GM21619 (cell line): ENCODE results near the gene NT5DC3.
A peak's percentile ranks its signal among the peaks of the same experiment; 100 is the strongest.

Experiments used
- ATAC-seq: cut with Tn5 transposase; IDR thresholded peaks from one replicate; pipeline ENCODE4 v1.9.1; 2021; ENCODE audit not compliant: unreplicated experiment

The NT5DC3 gene

GRCh38 chr12:103840876-103841689, at the start of gene NT5DC3:
NT5DC3 (minus strand) TSS chr12:103841234; CDS start chr12:103841156, 78 bp downstream.
- peak; percentile 79 for ATAC-seq

- ATAC-seq, result no peak
Observed at GRCh38 chr12:103887738-103888137, 46.7 kb upstream of the NT5DC3 start.

GRCh38 chr12:103886195-103886797, 45.3 kb upstream of the NT5DC3 start:
- ATAC-seq, result no peak

GRCh38 chr12:103884316-103884715, 43.3 kb upstream of the NT5DC3 start:
- no peak for ATAC-seq

- ATAC-seq, result no peak
Observed at GRCh38 chr12:103883908-103884307, 42.9 kb upstream of the NT5DC3 start.

- ATAC-seq, result no peak
Observed at GRCh38 chr12:103882861-103883596, 42.0 kb upstream of the NT5DC3 start.

GRCh38 chr12:103881261-103881660, 40.2 kb upstream of the NT5DC3 start:
- ATAC-seq, result no peak

- peak; percentile 50 for ATAC-seq
Observed at GRCh38 chr12:103880299-103881142, 39.5 kb upstream of the NT5DC3 start.

- no peak for ATAC-seq
Observed at GRCh38 chr12:103879878-103880277, 38.8 kb upstream of the NT5DC3 start.

- no peak for ATAC-seq
Observed at GRCh38 chr12:103879048-103879692, 38.1 kb upstream of the NT5DC3 start.

GRCh38 chr12:103877934-103878510, 37.0 kb upstream of the NT5DC3 start:
- no peak for ATAC-seq

- ATAC-seq, result no peak
Observed at GRCh38 chr12:103877288-103877687, 36.3 kb upstream of the NT5DC3 start.

GRCh38 chr12:103875666-103876065, 34.6 kb upstream of the NT5DC3 start:
- ATAC-seq, result no peak

GRCh38 chr12:103868215-103868614, 27.2 kb upstream of the NT5DC3 start:
- no peak for ATAC-seq

GRCh38 chr12:103865151-103865730, 24.2 kb upstream of the NT5DC3 start:
- ATAC-seq, result no peak

GRCh38 chr12:103864710-103865109, 23.7 kb upstream of the NT5DC3 start:
- no peak for ATAC-seq

GRCh38 chr12:103858953-103859601, 18.0 kb upstream of the NT5DC3 start:
- no peak for ATAC-seq

- ATAC-seq, result no peak
Observed at GRCh38 chr12:103858335-103858734, 17.3 kb upstream of the NT5DC3 start.

GRCh38 chr12:103857164-103857563, 16.1 kb upstream of the NT5DC3 start:
- no peak for ATAC-seq
